ENCODE results near the gene MAGI1. TPM values are rescaled to one million over a fixed set of nuclear protein-coding genes. Genes with fewer than 3 reads are reported as not detected.

MAGI1 gene
- polyA plus RNA-seq, 3 donors: not detected

DNA sequence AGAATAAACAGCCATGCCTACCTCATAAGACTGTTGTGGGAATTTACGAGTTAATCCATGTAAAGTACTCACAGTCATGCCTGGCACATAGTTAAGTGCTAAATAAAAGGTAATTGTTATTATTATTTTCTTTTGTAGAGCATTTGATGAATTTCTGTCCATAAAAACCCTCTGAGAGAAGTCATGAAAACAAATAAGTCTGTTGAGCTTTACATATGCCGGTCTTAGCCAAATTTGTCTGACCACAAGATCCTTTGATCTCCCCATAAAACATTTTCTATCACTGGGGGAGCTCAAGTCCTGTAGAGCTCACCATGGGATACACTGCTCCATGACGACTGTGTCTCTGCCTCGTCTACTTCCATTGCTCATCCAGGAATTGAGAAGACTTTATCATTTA, 114.0 kb downstream of the MAGI1 start:
- H2AFZ ChIP-seq (ENCODE audit: insufficient read depth, low read depth, low read length, poor library complexity, severe bottlenecking): no peak overlapping the region
- Mint-ChIP-seq H3K4me1 (no peaks in the 10 kb centered on the region), H3K27ac (no peak overlapping the region), H3K9me3 (peaks cover 0 to 8% (median 1%) of the 10 kb centered on the region in 7 donors), H3K36me3 (no peaks in the 10 kb centered on the region), H3K27me3 (ENCODE audit: low read depth in 3 of 3) (peaks cover 0 to 3% (median 2%) of the 10 kb centered on the region in 3 donors), H3K4me3 (no peak overlapping the region)
- H3K27me3 ChIP-seq (ENCODE audit: control insufficient read depth in 2 of 2, insufficient read depth in 2 of 2, low read length in 2 of 2): no peaks in the 10 kb centered on the region
- no peak overlapping the region for H3K27ac ChIP-seq (ENCODE audit: low read depth in 1 of 2, low read length in 2 of 2)
- DNase-seq: no peak
- no peaks in the 10 kb centered on the region for H4K20me1 ChIP-seq (ENCODE audit: insufficient read depth, low read length)
- H3K79me2 ChIP-seq (ENCODE audit: insufficient read depth, low read length): no peaks in the 10 kb centered on the region
- WGBS (ENCODE audit: insufficient coverage): no CpG with 5 or more reads among the region's 4 CpGs
- no peaks in the 10 kb centered on the region for H3K4me1 ChIP-seq (ENCODE audit: control insufficient read depth in 1 of 2, insufficient read depth in 2 of 2, low read length in 2 of 2)
- H3K36me3 ChIP-seq (replicated peaks in 1 of 2; ENCODE audit: control insufficient read depth in 1 of 2, insufficient read depth in 2 of 2, low read length in 2 of 2): no peaks in the 10 kb centered on the region
- TF ChIP-seq CTCF (IDR thresholded peaks at IDR 0.05): no peak
- no peak overlapping the region for H3K4me2 ChIP-seq (replicated peaks; ENCODE audit: extremely low read depth, low read length, poor library complexity, severe bottlenecking)
- no peak overlapping the region for H3K9ac ChIP-seq (ENCODE audit: insufficient read depth, low read length, poor library complexity, severe bottlenecking)
- H3K4me3 ChIP-seq (replicated peaks in 1 of 3; ENCODE audit: low read depth in 2 of 3, low read length in 3 of 3): no peak overlapping the region
- H3K9me3 ChIP-seq (replicated peaks in 1 of 2; ENCODE audit: control insufficient read depth in 1 of 2, insufficient read depth in 1 of 2, low read length in 2 of 2): no peaks in the 10 kb centered on the region
- intact Hi-C loops (cut with micrococcal nuclease): no loop called here

- Histone ChIP-seq H3K27ac (ENCODE audit: low read depth in 1 of 2, low read length in 2 of 2) (no peak overlapping the region), H3K4me3 (replicated peaks in 1 of 3; ENCODE audit: low read depth in 2 of 3, low read length in 3 of 3) (no peak overlapping the region), H3K27me3 (ENCODE audit: control insufficient read depth in 2 of 2, insufficient read depth in 2 of 2, low read length in 2 of 2) (no peaks in the 10 kb centered on the region), H3K36me3 (replicated peaks in 1 of 2; ENCODE audit: control insufficient read depth in 1 of 2, insufficient read depth in 2 of 2, low read length in 2 of 2) (no peaks in the 10 kb centered on the region), H2AFZ (ENCODE audit: insufficient read depth, low read depth, low read length, poor library complexity, severe bottlenecking) (no peak overlapping the region), H3K4me1 (ENCODE audit: control insufficient read depth in 1 of 2, insufficient read depth in 2 of 2, low read length in 2 of 2) (no peaks in the 10 kb centered on the region), H3K4me2 (replicated peaks; ENCODE audit: extremely low read depth, low read length, poor library complexity, severe bottlenecking) (no peak overlapping the region), H4K20me1 (ENCODE audit: insufficient read depth, low read length) (no peaks in the 10 kb centered on the region), H3K79me2 (ENCODE audit: insufficient read depth, low read length) (no peaks in the 10 kb centered on the region), H3K9ac (ENCODE audit: insufficient read depth, low read length, poor library complexity, severe bottlenecking) (no peak overlapping the region), H3K9me3 (replicated peaks in 1 of 2; ENCODE audit: control insufficient read depth in 1 of 2, insufficient read depth in 1 of 2, low read length in 2 of 2) (no peaks in the 10 kb centered on the region)
- intact Hi-C loops (cut with micrococcal nuclease): no loop called here
- Mint-ChIP-seq H3K27me3 (ENCODE audit: low read depth in 3 of 3) (peaks cover 0 to 3% (median 2%) of the 10 kb centered on the region in 3 donors), H3K9me3 (peaks cover 0 to 8% (median 1%) of the 10 kb centered on the region in 7 donors), H3K4me1 (no peaks in the 10 kb centered on the region), H3K27ac (no peak overlapping the region), H3K4me3 (no peak overlapping the region), H3K36me3 (no peaks in the 10 kb centered on the region)
- DNase-seq: no peak
- no CpG with 5 or more reads among the region's 2 CpGs for WGBS (ENCODE audit: insufficient coverage)
- TF ChIP-seq CTCF (IDR thresholded peaks at IDR 0.05): no peak
These were observed 116.3 kb downstream of the MAGI1 start for GRCh38 chr3:65922441-65922840.

Measured in CD14-positive monocyte (primary cell).